NCI-H460 (cell line): ENCODE measurements around the gene TNFSF15. TPM values are rescaled to one million over a fixed set of nuclear protein-coding genes. Genes with fewer than 3 reads are reported as not detected.

Experiments used
- DNase-seq: peaks from one replicate; pipeline ENCODE4 v3.0.0-alpha.2; 2016; ENCODE audit warnings: low read depth; ENCODE audit errors: extremely low read depth
- total RNA-seq: library from RNA; depleted of rRNA; stranded (reverse); fragments of >200 nt; shearing (Covaris generic); gene quantifications from 2 replicates; pipeline ENCODE4 v1.2.3, GENCODE V29; 2014

Gene TNFSF15
- total RNA-seq, 1 experiment from 2014 or later = not detected

DNA sequence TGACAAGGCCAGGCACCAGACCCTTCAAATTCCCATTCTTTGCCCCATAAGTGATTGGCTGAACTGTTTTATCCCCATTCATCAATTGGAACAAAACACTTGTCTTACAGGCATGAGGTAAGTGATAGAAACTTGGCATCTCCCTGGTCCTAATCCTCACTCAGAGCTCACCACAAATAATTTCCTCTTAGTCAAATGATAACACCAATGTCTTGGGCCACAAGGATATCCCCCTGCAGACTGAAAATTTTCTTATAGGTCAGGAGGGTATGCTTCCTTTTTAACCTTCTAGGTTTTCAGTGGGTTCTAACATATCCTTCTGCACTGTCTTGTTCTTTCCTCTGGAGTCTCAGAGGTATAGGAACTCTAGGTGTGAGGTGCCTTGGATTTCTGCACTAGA, 14.5 kb downstream of the TNFSF15 start:
- DNase-seq = no peak

- DNase-seq = no peak
These were observed 15.3 kb downstream of the TNFSF15 start for GRCh38 chr9:114790521-114790920.

- no peak for DNase-seq
These were observed 16.8 kb downstream of the TNFSF15 start for GRCh38 chr9:114789006-114789405.

GRCh38 chr9:114787781-114788498, 17.9 kb downstream of the TNFSF15 start:
- no peak for DNase-seq

DNA sequence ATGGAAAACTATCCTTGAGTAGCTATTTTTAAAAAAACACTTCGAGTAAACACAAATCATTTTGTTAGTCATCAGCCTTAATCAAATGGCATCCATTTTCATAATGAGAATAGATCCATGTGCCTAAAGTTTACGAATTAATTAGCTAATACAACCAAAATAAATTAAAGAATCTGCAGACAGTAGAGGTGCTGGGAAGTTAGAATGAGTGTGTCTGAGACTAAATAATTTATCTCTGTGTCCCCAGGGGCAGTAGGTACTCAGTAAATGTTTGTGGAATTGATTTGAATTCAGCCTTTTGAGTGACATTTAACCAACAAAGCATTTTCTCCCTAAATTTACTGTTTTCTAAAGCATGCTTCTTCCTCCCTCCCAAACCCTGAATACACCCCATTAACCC, 18.6 kb downstream of the TNFSF15 start:
- DNase-seq = no peak

GRCh38 chr9:114785866-114786650, 19.8 kb downstream of the TNFSF15 start:
- DNase-seq = no peak

DNA sequence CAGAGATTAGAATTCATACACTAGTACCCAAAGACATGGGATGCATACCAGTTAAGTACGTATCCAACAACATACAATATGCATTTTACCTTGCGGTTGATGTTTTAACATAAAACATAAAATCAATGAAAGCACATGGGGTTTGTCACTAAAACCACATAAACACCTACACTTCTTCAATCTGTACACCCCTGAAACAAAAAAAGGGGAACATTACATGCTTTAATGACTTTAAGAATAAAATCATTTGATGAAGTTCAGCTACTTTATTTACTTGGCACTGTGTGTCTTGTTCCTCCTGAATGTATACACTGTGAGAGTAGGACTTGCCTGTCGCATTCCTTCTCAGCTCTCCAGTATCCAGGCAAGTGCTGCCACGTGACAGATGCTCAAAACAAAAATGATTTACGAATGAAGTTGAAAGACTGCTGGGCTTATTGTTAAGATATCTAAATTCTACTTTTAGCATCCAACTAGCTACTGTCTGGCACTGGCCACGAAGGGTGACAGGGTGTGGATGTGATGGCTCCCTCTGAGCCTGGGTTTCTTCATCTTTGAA, 21.0 kb downstream of the TNFSF15 start:
- DNase-seq = no peak

DNA sequence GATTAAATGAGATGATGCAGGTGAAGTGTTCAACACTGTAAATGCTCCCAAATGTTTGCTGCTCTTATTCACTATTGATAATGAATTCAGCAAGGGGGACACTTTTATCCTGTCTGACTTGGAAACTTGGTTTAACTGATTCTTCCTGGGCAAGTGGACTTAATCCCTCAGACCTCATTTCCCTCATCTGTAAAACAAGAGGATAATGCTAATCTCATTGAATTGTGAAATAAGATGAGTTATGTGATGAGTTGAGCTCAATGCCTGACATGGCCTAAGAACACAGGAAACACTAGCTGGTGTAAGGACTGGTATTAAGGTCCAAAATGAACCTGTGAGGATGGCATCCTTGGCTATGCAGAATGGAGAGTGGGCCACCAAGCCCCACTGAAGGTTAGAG, 23.3 kb downstream of the TNFSF15 start:
- DNase-seq = no peak

GRCh38 chr9:114779352-114779845, 26.4 kb downstream of the TNFSF15 start:
- DNase-seq = no peak

GRCh38 chr9:114777821-114778609, 27.8 kb downstream of the TNFSF15 start:
- DNase-seq = no peak

GRCh38 chr9:114776683-114777399, 29.0 kb downstream of the TNFSF15 start:
- no peak for DNase-seq

DNA sequence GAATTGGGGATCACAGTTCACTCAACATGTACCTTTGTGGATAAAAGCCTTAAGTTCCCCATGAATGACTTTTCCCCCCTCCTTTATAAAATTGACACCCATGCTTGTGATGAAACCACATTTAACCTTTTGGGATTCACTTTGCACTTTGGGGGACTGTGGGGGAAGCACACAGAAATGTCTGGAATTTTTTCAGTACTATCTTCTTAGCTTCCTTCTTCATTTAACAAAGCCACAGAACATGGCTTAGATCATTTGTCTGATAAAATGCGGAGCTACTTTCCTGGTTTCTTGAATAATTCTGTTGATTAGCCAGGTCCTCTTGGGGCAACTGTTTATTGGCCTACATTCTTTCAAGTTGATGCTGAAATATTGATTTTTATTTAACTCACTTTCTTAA, 29.9 kb downstream of the TNFSF15 start:
- DNase-seq = no peak

DNA sequence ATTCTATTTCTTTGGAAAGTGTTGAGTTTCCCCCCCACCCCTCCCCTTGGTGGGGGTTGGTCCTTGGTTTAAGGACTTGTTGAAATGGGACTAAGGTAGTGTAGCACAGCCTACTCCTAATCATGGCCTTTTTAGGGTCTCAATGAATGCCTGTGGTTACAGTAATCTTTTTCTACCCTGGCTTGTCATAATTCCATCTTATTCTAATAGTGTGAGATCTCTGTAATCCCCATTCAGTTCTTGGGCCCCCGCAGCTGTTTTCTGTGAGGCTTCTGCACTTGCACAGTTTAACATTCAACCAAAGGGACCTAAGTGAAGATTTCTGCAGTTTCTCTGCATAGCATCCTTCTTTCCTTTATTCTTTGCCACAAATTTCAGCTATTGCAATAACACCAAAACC, 30.7 kb downstream of the TNFSF15 start:
- no peak for DNase-seq

- DNase-seq = no peak
These were observed 31.3 kb downstream of the TNFSF15 start for GRCh38 chr9:114774524-114774923.

DNA sequence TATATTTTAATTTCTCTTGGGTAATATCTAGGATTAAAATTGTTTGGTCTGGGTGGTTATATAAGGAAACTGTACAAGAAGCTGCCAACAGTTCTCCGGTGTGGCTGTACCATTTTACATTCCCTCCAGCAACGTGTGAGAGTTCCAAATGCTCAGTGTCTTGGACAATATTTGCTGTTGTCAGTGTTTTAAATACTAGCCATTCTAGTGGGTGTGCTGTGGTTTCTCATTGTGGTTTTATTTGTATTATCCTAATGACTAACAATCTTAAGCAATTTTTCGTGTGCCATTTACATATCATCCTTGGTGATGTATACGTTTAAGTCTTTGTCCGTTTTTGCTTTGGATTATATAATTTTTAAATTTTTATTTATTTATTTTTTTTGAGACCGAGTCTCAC, 34.0 kb downstream of the TNFSF15 start:
- no peak for DNase-seq

DNA sequence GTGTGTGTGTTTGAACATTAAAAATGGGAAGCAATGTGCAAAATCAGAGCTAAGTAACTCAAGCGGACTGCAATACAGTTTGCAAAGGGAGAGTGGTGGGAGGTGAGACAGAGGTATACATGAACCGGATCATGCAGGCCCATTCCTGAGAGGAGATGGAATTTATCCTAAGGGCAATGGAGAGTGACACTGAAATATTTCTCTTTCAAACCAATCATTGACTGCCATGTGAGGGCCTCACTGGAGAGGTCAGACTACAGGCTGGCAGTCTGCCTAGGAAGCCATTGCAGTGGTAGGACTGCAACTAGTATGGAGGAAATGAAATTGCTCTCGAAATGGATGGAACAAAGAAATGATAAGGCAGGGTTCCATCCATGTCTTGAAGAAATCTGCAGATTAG, 34.8 kb downstream of the TNFSF15 start:
- no peak for DNase-seq

- DNase-seq = no peak
These were observed 36.2 kb downstream of the TNFSF15 start for GRCh38 chr9:114769624-114770023.

DNA sequence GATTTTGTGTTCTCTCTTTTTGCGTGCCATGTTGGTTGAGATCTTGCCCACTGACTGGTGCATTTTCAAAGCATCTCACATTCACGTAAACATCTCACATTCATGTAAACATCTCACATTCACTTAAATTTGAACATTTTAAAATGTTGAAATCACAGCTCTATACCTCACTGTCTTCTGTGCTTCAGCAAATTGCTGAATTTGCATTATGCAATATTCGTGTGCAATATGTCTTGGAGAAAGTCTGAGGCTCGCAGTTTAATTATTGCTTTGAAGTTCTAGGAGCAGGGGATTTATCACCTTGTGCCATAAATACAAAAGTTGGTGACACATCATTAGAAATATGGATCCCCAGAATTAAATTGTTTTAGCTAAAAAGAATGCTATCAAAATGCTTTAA, 42.6 kb downstream of the TNFSF15 start:
- no peak for DNase-seq

- DNase-seq = no peak
These were observed 44.3 kb downstream of the TNFSF15 start for GRCh38 chr9:114761523-114761922.
